Panc1 (cell line): ENCODE data around the gene TMEM185B.

Source experiments
- POLR2AphosphoS5 ChIP-seq: IDR thresholded peaks from 2 replicates; pipeline ENCODE4 v1.6.1; 2012; ENCODE audit warnings: mild to moderate bottlenecking, low read depth, low read length, moderate library complexity
- SIN3A ChIP-seq: IDR thresholded peaks from 2 replicates; pipeline ENCODE4 v1.6.1; 2012; ENCODE audit warnings: low read depth, mild to moderate bottlenecking, low read length, moderate library complexity, borderline replicate concordance; ENCODE audit not compliant: insufficient read depth
- TF ChIP-seq, protein P1 (sequence below): fragments of 450-650 bp; IDR thresholded peaks from 2 replicates; pipeline ENCODE4 v1.5.1; 2017; ENCODE audit warnings: mild to moderate bottlenecking
- TF ChIP-seq, protein P2 (sequence below), 2 experiments: IDR thresholded peaks; 2 replicates each; pipeline ENCODE4 v1.6.1; 2011 to 2012; ENCODE audit warnings: low read depth in 2 of 2, control low read depth in 1 of 2, low read length in 1 of 2, mild to moderate bottlenecking in 1 of 2, moderate library complexity in 1 of 2; ENCODE audit not compliant: insufficient read depth in 1 of 2

DNA sequence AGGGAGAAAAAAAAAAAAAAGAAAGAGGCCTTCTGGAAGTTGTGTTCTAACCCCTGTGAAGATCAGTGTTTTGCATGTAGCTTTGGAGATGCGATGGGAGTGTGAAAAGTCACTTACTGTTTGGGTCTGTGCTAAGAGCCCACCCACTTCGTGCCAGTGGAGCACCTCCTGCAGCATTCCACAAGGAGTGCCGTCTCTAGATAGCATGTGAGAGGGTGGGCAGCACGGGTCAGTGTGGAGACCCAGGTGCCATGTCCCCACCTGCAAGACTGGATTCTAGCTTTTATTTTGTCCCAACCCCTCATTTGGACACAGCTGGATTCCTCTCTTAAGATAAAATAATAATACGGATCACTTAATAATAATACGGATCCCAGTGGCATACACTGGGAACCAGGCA, 12.5 kb upstream of the TMEM185B start:
- TF ChIP-seq, protein P1, sequence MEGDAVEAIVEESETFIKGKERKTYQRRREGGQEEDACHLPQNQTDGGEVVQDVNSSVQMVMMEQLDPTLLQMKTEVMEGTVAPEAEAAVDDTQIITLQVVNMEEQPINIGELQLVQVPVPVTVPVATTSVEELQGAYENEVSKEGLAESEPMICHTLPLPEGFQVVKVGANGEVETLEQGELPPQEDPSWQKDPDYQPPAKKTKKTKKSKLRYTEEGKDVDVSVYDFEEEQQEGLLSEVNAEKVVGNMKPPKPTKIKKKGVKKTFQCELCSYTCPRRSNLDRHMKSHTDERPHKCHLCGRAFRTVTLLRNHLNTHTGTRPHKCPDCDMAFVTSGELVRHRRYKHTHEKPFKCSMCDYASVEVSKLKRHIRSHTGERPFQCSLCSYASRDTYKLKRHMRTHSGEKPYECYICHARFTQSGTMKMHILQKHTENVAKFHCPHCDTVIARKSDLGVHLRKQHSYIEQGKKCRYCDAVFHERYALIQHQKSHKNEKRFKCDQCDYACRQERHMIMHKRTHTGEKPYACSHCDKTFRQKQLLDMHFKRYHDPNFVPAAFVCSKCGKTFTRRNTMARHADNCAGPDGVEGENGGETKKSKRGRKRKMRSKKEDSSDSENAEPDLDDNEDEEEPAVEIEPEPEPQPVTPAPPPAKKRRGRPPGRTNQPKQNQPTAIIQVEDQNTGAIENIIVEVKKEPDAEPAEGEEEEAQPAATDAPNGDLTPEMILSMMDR: no peak
- TF ChIP-seq POLR2AphosphoS5 (no peak), SIN3A (no peak)
- TF ChIP-seq, protein P2, sequence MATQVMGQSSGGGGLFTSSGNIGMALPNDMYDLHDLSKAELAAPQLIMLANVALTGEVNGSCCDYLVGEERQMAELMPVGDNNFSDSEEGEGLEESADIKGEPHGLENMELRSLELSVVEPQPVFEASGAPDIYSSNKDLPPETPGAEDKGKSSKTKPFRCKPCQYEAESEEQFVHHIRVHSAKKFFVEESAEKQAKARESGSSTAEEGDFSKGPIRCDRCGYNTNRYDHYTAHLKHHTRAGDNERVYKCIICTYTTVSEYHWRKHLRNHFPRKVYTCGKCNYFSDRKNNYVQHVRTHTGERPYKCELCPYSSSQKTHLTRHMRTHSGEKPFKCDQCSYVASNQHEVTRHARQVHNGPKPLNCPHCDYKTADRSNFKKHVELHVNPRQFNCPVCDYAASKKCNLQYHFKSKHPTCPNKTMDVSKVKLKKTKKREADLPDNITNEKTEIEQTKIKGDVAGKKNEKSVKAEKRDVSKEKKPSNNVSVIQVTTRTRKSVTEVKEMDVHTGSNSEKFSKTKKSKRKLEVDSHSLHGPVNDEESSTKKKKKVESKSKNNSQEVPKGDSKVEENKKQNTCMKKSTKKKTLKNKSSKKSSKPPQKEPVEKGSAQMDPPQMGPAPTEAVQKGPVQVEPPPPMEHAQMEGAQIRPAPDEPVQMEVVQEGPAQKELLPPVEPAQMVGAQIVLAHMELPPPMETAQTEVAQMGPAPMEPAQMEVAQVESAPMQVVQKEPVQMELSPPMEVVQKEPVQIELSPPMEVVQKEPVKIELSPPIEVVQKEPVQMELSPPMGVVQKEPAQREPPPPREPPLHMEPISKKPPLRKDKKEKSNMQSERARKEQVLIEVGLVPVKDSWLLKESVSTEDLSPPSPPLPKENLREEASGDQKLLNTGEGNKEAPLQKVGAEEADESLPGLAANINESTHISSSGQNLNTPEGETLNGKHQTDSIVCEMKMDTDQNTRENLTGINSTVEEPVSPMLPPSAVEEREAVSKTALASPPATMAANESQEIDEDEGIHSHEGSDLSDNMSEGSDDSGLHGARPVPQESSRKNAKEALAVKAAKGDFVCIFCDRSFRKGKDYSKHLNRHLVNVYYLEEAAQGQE (IDR thresholded peaks at IDR 0.05; ENCODE audit: insufficient read depth in 1 of 2, low read depth in 2 of 2, low read length in 1 of 2): no peak
